Astrocyte of the cerebellum (primary cell): ENCODE results near the gene PLCE1.

Experiments used
- DNase-seq: peaks from one replicate; pipeline ENCODE4 v3.0.0-alpha.2; 2011; ENCODE audit warnings: low read depth
- H3K4me3 ChIP-seq: 2 replicates; pipeline ENCODE4 v1.5.1; 2011; ENCODE audit warnings: mild to moderate bottlenecking, low read depth, low read length, moderate library complexity
- CTCF ChIP-seq: IDR thresholded peaks from 2 replicates; pipeline ENCODE4 v1.5.1; 2012; ENCODE audit warnings: low read length, low read depth, moderate library complexity, mild to moderate bottlenecking; ENCODE audit errors: missing control alignments
- in situ Hi-C: cut with HindIII; loops from 2 replicates; pipeline ENCODE4 v1.10.0; 2017; ENCODE audit warnings: low sequenced_read_pairs

PLCE1 gene

GRCh38 chr10:94037286-94037685 is 43.6 kb downstream of the PLCE1 start:
- in situ Hi-C loops = no loop called here
- no peak overlapping the region for H3K4me3 ChIP-seq
- no peak for TF ChIP-seq CTCF
- DNase-seq = no peak

- no peak overlapping the region for H3K4me3 ChIP-seq
- in situ Hi-C loops = no loop called here
- no peak for TF ChIP-seq CTCF
- DNase-seq = no peak
These were observed 44.3 kb downstream of the PLCE1 start for GRCh38 chr10:94038024-94038423.

GRCh38 chr10:94041206-94041605 is 47.5 kb downstream of the PLCE1 start:
- no peak for DNase-seq
- TF ChIP-seq CTCF = no peak
- in situ Hi-C loops = no loop called here
- no peak overlapping the region for H3K4me3 ChIP-seq

- DNase-seq = peak; percentile 40
- no peak overlapping the region for H3K4me3 ChIP-seq
- peak; percentile 44 for TF ChIP-seq CTCF
- in situ Hi-C loops = no loop called here
These were observed 48.5 kb downstream of the PLCE1 start for GRCh38 chr10:94042001-94042833.

GRCh38 chr10:94042834-94043175 is 49.1 kb downstream of the PLCE1 start:
- no peak for TF ChIP-seq CTCF

More at GRCh38 chr10:94042834-94043175, 49.1 kb downstream of the PLCE1 start:
- no peak overlapping the region for H3K4me3 ChIP-seq
- in situ Hi-C loops = no loop called here
- no peak for DNase-seq
